Sigmoid colon (tissue), 4 donors: ENCODE measurements around the gene SLC25A36.

Experiments
- EP300 ChIP-seq, 4 donors: sonication (generic); formaldehyde crosslinking; IDR thresholded peaks; one replicate each; pipeline ENCODE4 v1.6.1; 2017; ENCODE audit warnings: antibody characterized with exemption in 4 of 4
- POLR2A ChIP-seq, 2 donors: fragments of 450-650 bp; IDR thresholded peaks; one replicate each; pipeline ENCODE4 v1.6.1; 2016; ENCODE audit warnings: antibody characterized with exemption in 2 of 2, mild to moderate bottlenecking in 2 of 2, moderate library complexity in 2 of 2
- POLR2AphosphoS5 ChIP-seq, 4 donors: sonication (generic); formaldehyde crosslinking; IDR thresholded peaks; one replicate each; pipeline ENCODE4 v1.6.1; 2017; ENCODE audit warnings: antibody characterized with exemption in 4 of 4
- TF ChIP-seq, protein P1 (sequence below), 4 experiments: fragments of 450-650 bp in 3 of 4; fragments of 200-600 bp in 1 of 4; IDR thresholded peaks; one replicate each; pipeline ENCODE4 v1.5.1; 2016 to 2019; ENCODE audit warnings: antibody characterized with exemption in 4 of 4, mild to moderate bottlenecking in 3 of 4, moderate library complexity in 2 of 4

DNA sequence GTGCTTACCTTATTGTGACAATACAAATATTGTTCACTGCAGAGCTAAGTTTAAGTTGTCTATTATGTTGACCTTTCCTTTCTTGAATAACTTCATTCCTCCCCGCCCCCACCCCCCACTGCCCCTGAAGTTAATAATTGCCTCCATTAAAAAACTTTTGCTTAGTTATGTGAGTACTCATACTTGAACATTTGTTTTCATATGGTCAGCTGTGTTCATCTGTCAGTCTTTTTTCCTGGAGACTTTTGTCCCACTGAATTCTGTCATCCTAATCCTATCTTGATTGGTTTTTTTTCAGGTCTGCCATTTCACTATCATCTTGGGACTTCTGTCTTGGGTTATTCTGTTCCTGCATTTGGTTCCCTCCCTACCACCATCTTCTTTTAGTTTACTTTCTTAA, 8.5 kb downstream of the SLC25A36 start:
- no peak for TF ChIP-seq EP300 (IDR thresholded peaks at IDR 0.05)
- TF ChIP-seq, protein P1, sequence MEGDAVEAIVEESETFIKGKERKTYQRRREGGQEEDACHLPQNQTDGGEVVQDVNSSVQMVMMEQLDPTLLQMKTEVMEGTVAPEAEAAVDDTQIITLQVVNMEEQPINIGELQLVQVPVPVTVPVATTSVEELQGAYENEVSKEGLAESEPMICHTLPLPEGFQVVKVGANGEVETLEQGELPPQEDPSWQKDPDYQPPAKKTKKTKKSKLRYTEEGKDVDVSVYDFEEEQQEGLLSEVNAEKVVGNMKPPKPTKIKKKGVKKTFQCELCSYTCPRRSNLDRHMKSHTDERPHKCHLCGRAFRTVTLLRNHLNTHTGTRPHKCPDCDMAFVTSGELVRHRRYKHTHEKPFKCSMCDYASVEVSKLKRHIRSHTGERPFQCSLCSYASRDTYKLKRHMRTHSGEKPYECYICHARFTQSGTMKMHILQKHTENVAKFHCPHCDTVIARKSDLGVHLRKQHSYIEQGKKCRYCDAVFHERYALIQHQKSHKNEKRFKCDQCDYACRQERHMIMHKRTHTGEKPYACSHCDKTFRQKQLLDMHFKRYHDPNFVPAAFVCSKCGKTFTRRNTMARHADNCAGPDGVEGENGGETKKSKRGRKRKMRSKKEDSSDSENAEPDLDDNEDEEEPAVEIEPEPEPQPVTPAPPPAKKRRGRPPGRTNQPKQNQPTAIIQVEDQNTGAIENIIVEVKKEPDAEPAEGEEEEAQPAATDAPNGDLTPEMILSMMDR (IDR thresholded peaks at IDR 0.05), result no peak
- TF ChIP-seq POLR2AphosphoS5 (IDR thresholded peaks at IDR 0.05), result no peak
- TF ChIP-seq POLR2A (IDR thresholded peaks at IDR 0.05), result no peak
